HepG2 (cell line): ENCODE data around the gene FKBP1A. TPM values are rescaled to one million over a fixed set of nuclear protein-coding genes. Genes with fewer than 3 reads are reported as not detected.

ENCODE experiments used
- HCFC1 ChIP-seq: fragments of 150-350 bp; IDR thresholded peaks from 2 replicates; pipeline ENCODE4 v1.6.1; 2014; ENCODE audit warnings: low read depth, low read length
- HNRNPLL ChIP-seq: fragments of 200-400 bp; formaldehyde crosslinking; IDR thresholded peaks from 2 replicates; pipeline ENCODE4 v1.6.1; 2017; ENCODE audit warnings: mild to moderate bottlenecking, low read depth, low read length; ENCODE audit not compliant: poor library complexity, severe bottlenecking
- KMT2B ChIP-seq: IDR thresholded peaks from 2 replicates; pipeline ENCODE4 v1.6.1; 2016; ENCODE audit warnings: missing genetic modification reagents, missing compliant biosample characterization
- MED13 ChIP-seq: sonication (generic); formaldehyde crosslinking; IDR thresholded peaks from 2 replicates; pipeline ENCODE4 v1.5.0; 2020; ENCODE audit warnings: missing genetic modification reagents
- MIXL1 ChIP-seq: IDR thresholded peaks from 2 replicates; pipeline ENCODE4 v1.6.1; 2016
- POLR2AphosphoS2 ChIP-seq: IDR thresholded peaks from 2 replicates; pipeline ENCODE4 v1.6.1; 2011; ENCODE audit warnings: low read depth, low read length, improper control_type of control experiment
- ZNF335 ChIP-seq: sonication (generic); formaldehyde crosslinking; IDR thresholded peaks from 2 replicates; pipeline ENCODE4 v1.4.0; 2020; ENCODE audit warnings: missing genetic modification reagents
- ZNF446 ChIP-seq: sonication (generic); formaldehyde crosslinking; IDR thresholded peaks from 2 replicates; pipeline ENCODE4 v1.5.0; 2020; ENCODE audit warnings: mild to moderate bottlenecking, missing genetic modification reagents
- ZNF460 ChIP-seq: sonication (generic); formaldehyde crosslinking; IDR thresholded peaks from 2 replicates; pipeline ENCODE4 v1.5.1; 2020; ENCODE audit warnings: missing genetic modification reagents, mild to moderate bottlenecking, borderline replicate concordance
- ZNF644 ChIP-seq: IDR thresholded peaks from 2 replicates; pipeline ENCODE4 v1.6.1; 2016; ENCODE audit warnings: low read depth
- ZSCAN20 ChIP-seq: sonication (generic); formaldehyde crosslinking; IDR thresholded peaks from 2 replicates; pipeline ENCODE4 v1.4.0; 2020; ENCODE audit warnings: missing genetic modification reagents, mild to moderate bottlenecking, borderline replicate concordance
- ZSCAN30 ChIP-seq: sonication (generic); formaldehyde crosslinking; IDR thresholded peaks from 2 replicates; pipeline ENCODE4 v1.5.0; 2020; ENCODE audit warnings: mild to moderate bottlenecking, missing genetic modification reagents
- ZZZ3 ChIP-seq: sonication (generic); formaldehyde crosslinking; IDR thresholded peaks from 2 replicates; pipeline ENCODE4 v1.4.0; 2020; ENCODE audit warnings: missing genetic modification reagents, mild to moderate bottlenecking, borderline replicate concordance
- polyA plus RNA-seq, 8 experiments: library from polyadenylated mRNA; depleted of rRNA in 3 of 8; stranded (reverse) in 7 of 8; unstranded in 1 of 8; fragments of >200 nt; fragmentation: Illumina TruSeq in 4 of 8; extraction: Trizol in 4 of 8; gene quantifications; 2 replicates each; pipeline versions ENCODE4 v1.2.1 to v1.2.3, GENCODE V29; 2011 to 2016; ENCODE audit warnings: low read depth in 4 of 8, missing spikeins in 1 of 8, mixed read lengths in 1 of 8; ENCODE audit not compliant: insufficient read depth in 1 of 8
- total RNA-seq, 5 experiments: library from RNA; depleted of rRNA; stranded (reverse); fragments of >200 nt; fragmentation: Illumina TruSeq; extraction: Trizol; gene quantifications; 2 replicates each; pipeline ENCODE4 v1.2.3, GENCODE V29; 2016; ENCODE audit warnings: low read depth in 1 of 5
- TF ChIP-seq, protein P1 (sequence below): sonication (generic); formaldehyde crosslinking; IDR thresholded peaks from 2 replicates; pipeline ENCODE4 v1.4.0; 2020; ENCODE audit warnings: mild to moderate bottlenecking, missing genetic modification reagents
- TF ChIP-seq, protein P2 (sequence below): fragments of 450-650 bp; IDR thresholded peaks from 2 replicates; pipeline ENCODE4 v1.6.1; 2017; ENCODE audit warnings: mild to moderate bottlenecking
- TF ChIP-seq, protein P3 (sequence below): sonication (generic); formaldehyde crosslinking; IDR thresholded peaks from 2 replicates; pipeline ENCODE4 v1.8.1; 2023; ENCODE audit warnings: mild to moderate bottlenecking, moderate library complexity, missing genetic modification reagents
- TF ChIP-seq, protein P4 (sequence below): sonication (generic); formaldehyde crosslinking; IDR thresholded peaks from 2 replicates; pipeline ENCODE4 v1.8.0; 2022; ENCODE audit warnings: mild to moderate bottlenecking, missing genetic modification reagents; ENCODE audit not compliant: insufficient replicate concordance
- TF ChIP-seq, protein P5 (sequence below): sonication (generic); formaldehyde crosslinking; IDR thresholded peaks from 2 replicates; pipeline ENCODE4; 2020; ENCODE audit warnings: missing genetic modification reagents, mild to moderate bottlenecking, borderline replicate concordance

FKBP1A gene
- total and polyA plus RNA-seq, 2 of the 13 experiments (the other 11 are each of a cell fraction or from before 2014, with no cell fraction given), result 119 to 468 TPM

DNA sequence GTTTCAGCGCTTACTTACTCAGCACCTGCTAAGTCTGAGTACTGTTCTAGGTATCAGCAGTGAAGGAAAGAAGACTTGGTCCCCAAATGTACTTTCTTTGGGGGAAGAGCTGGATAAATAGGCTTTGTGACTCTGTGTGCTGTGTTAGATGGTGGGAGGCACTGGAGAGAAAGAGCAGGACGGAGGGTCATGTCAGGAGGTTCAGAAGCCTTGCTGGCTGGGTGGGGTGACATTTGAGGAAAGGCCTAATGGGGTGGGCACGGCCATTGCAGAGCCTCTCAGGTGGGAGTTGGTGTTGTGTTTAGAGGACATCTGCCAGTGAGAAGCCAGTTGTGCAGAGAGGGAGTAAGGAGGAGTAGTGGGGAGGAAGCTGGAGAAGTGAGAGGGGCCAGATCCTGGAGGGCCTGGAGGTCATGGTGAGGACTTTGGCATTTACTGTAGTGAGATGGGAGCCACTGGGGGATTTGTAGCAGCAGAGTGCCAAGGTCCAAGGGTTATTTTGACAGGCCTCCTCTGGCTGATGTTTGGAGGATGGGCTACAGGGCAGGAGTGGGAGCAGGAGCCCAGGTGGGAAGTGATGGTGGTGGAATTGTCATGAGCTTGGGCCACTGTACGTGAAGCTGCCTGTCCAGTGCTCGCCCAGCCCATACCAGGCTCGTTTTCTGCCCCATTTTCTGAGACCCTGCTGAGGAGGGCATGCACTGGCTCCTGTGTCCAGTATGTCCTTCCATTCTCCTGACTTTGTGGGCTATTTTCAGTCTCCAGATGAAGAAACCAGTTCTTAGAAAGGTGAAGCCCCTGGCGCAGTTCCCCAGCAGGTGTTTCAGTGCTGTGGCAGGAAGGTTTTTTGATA is 64.8 kb downstream of the FKBP1A start (continued):
- TF ChIP-seq, protein P1, sequence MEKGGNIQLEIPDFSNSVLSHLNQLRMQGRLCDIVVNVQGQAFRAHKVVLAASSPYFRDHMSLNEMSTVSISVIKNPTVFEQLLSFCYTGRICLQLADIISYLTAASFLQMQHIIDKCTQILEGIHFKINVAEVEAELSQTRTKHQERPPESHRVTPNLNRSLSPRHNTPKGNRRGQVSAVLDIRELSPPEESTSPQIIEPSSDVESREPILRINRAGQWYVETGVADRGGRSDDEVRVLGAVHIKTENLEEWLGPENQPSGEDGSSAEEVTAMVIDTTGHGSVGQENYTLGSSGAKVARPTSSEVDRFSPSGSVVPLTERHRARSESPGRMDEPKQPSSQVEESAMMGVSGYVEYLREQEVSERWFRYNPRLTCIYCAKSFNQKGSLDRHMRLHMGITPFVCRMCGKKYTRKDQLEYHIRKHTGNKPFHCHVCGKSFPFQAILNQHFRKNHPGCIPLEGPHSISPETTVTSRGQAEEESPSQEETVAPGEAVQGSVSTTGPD (CRISPR knock-in tag), result 0 out of 2 replicates have a peak, but pooled peaks have one; percentile 51
- no peak for TF ChIP-seq ZNF446
- TF ChIP-seq, protein P2, sequence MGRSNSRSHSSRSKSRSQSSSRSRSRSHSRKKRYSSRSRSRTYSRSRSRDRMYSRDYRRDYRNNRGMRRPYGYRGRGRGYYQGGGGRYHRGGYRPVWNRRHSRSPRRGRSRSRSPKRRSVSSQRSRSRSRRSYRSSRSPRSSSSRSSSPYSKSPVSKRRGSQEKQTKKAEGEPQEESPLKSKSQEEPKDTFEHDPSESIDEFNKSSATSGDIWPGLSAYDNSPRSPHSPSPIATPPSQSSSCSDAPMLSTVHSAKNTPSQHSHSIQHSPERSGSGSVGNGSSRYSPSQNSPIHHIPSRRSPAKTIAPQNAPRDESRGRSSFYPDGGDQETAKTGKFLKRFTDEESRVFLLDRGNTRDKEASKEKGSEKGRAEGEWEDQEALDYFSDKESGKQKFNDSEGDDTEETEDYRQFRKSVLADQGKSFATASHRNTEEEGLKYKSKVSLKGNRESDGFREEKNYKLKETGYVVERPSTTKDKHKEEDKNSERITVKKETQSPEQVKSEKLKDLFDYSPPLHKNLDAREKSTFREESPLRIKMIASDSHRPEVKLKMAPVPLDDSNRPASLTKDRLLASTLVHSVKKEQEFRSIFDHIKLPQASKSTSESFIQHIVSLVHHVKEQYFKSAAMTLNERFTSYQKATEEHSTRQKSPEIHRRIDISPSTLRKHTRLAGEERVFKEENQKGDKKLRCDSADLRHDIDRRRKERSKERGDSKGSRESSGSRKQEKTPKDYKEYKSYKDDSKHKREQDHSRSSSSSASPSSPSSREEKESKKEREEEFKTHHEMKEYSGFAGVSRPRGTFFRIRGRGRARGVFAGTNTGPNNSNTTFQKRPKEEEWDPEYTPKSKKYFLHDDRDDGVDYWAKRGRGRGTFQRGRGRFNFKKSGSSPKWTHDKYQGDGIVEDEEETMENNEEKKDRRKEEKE, result no peak
- TF ChIP-seq ZNF335 (CRISPR knock-in tag), result no peak
- no peak for TF ChIP-seq HNRNPLL
- TF ChIP-seq, protein P3, sequence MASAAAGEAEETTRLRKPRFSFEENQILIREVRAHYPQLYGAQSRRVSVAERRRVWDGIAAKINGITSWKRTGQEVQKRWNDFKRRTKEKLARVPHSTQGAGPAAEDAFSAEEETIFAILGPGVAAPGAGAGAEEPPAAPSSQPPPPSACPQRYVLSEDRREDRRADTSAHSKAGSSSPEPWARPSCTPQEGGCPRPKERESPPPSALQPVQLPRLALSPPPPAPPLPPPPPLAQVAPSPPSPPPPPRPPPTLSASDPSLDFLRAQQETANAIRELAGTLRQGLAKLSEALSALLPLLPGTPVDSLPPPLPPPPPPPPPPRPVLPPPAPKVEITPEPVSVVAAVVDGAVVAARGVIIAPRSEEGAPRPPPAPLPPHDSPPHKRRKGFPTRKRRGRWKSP, result 0 out of 2 replicates have a peak, but pooled peaks have one; percentile 39
- TF ChIP-seq KMT2B (CRISPR knock-in tag), result no peak
- TF ChIP-seq, protein P4, sequence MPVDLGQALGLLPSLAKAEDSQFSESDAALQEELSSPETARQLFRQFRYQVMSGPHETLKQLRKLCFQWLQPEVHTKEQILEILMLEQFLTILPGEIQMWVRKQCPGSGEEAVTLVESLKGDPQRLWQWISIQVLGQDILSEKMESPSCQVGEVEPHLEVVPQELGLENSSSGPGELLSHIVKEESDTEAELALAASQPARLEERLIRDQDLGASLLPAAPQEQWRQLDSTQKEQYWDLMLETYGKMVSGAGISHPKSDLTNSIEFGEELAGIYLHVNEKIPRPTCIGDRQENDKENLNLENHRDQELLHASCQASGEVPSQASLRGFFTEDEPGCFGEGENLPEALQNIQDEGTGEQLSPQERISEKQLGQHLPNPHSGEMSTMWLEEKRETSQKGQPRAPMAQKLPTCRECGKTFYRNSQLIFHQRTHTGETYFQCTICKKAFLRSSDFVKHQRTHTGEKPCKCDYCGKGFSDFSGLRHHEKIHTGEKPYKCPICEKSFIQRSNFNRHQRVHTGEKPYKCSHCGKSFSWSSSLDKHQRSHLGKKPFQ, result peak; percentile 72
- no peak for TF ChIP-seq ZSCAN30 (CRISPR knock-in tag)
- TF ChIP-seq MED13 (CRISPR knock-in tag), result no peak
- TF ChIP-seq ZNF460 (CRISPR knock-in tag), result no peak
- no peak; the same call in 1 of the 2 replicates for TF ChIP-seq ZZZ3 (CRISPR knock-in tag)
- peak; percentile 83 for TF ChIP-seq MIXL1 (CRISPR knock-in tag)
- TF ChIP-seq, protein P5, sequence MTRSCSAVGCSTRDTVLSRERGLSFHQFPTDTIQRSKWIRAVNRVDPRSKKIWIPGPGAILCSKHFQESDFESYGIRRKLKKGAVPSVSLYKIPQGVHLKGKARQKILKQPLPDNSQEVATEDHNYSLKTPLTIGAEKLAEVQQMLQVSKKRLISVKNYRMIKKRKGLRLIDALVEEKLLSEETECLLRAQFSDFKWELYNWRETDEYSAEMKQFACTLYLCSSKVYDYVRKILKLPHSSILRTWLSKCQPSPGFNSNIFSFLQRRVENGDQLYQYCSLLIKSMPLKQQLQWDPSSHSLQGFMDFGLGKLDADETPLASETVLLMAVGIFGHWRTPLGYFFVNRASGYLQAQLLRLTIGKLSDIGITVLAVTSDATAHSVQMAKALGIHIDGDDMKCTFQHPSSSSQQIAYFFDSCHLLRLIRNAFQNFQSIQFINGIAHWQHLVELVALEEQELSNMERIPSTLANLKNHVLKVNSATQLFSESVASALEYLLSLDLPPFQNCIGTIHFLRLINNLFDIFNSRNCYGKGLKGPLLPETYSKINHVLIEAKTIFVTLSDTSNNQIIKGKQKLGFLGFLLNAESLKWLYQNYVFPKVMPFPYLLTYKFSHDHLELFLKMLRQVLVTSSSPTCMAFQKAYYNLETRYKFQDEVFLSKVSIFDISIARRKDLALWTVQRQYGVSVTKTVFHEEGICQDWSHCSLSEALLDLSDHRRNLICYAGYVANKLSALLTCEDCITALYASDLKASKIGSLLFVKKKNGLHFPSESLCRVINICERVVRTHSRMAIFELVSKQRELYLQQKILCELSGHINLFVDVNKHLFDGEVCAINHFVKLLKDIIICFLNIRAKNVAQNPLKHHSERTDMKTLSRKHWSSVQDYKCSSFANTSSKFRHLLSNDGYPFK (CRISPR knock-in tag), result no peak; the same call in 1 of the 2 replicates
- no peak for TF ChIP-seq POLR2AphosphoS2
- TF ChIP-seq ZNF644 (CRISPR knock-in tag), result peak; percentile 86
- no peak for TF ChIP-seq ZSCAN20 (CRISPR knock-in tag)
- TF ChIP-seq HCFC1, result no peak
